ENCODE measurements around the gene TMEM80. TPM values are rescaled to one million over a fixed set of nuclear protein-coding genes. Genes with fewer than 3 reads are reported as not detected.
"Not testable (repeated sequence)": the region's sequence is repeated elsewhere in the genome, so short reads cannot be mapped to it uniquely, and the experiment has no call there.

The TMEM80 gene
- total RNA-seq, 1 donor from 2014 or later, result 1.3 TPM

DNA sequence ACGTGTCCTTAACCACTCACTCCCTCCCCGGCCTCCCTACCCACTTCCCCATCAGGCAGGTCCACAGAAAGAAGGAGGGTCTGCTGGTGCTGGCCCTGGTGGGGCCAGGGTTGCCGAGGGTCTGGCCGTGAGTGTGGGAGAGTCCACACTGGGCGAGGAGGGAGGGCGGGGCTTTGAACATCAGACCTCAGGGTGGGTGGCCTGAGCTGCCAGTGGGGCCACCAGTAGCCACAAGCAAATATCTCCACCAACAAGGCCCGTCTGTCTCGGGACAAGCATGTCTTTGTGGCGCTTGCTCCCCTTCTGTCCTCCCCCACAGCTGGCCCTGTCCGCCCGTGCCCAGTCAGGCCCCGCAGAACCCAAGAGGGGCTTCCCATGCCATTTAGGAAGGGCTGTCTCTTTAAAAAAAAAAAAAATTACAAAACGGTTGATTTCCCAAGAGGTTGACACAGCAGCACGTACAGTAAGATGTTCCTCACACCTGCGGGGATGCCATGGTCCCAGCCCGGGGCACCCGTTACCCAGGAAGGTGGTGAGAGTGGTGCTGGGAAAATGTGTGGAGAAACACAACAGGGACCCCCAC is 34.0 kb downstream of the TMEM80 start:
- DNase-seq (ENCODE audit: low spot score in 2 of 2), result no peak
- H3K36me3 ChIP-seq, result peaks cover 0 to 4% of the 10 kb centered on the region in 2 donors
- H3K9me3 ChIP-seq, result no peaks in the 10 kb centered on the region
- intact Hi-C loops (cut with DNase I), result loop anchor here (2.0 to 5.0 kb wide), 3 partner anchors 47 to 175 kb away; partner anchors contain the start of genes GATD1 and IRF7
- H3K4me1 ChIP-seq, result peaks cover 17 to 34% of the 10 kb centered on the region in 2 donors
- TF ChIP-seq, protein P1, sequence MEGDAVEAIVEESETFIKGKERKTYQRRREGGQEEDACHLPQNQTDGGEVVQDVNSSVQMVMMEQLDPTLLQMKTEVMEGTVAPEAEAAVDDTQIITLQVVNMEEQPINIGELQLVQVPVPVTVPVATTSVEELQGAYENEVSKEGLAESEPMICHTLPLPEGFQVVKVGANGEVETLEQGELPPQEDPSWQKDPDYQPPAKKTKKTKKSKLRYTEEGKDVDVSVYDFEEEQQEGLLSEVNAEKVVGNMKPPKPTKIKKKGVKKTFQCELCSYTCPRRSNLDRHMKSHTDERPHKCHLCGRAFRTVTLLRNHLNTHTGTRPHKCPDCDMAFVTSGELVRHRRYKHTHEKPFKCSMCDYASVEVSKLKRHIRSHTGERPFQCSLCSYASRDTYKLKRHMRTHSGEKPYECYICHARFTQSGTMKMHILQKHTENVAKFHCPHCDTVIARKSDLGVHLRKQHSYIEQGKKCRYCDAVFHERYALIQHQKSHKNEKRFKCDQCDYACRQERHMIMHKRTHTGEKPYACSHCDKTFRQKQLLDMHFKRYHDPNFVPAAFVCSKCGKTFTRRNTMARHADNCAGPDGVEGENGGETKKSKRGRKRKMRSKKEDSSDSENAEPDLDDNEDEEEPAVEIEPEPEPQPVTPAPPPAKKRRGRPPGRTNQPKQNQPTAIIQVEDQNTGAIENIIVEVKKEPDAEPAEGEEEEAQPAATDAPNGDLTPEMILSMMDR (IDR thresholded peaks at IDR 0.05), result no peak
- H3K27me3 ChIP-seq, result no peaks in the 10 kb centered on the region
- H3K4me3 ChIP-seq, result no peak overlapping the region
- peak overlapping the region; percentile 93 to 95 for H3K27ac ChIP-seq

- H3K27ac ChIP-seq, result no peak overlapping the region
- no peak overlapping the region for H3K4me3 ChIP-seq
- TF ChIP-seq, protein P1 (IDR thresholded peaks at IDR 0.05), result no peak
- intact Hi-C loops (cut with DNase I), result no loop called here
- peaks cover 6 to 12% of the 10 kb centered on the region in 2 donors for H3K4me1 ChIP-seq
- no peaks in the 10 kb centered on the region for H3K27me3 ChIP-seq
- H3K36me3 ChIP-seq, result no peaks in the 10 kb centered on the region
- H3K9me3 ChIP-seq, result no peaks in the 10 kb centered on the region
- no peak for DNase-seq (ENCODE audit: low spot score in 2 of 2)
These were observed 37.5 kb downstream of the TMEM80 start for GRCh38 chr11:733072-733471.

DNA sequence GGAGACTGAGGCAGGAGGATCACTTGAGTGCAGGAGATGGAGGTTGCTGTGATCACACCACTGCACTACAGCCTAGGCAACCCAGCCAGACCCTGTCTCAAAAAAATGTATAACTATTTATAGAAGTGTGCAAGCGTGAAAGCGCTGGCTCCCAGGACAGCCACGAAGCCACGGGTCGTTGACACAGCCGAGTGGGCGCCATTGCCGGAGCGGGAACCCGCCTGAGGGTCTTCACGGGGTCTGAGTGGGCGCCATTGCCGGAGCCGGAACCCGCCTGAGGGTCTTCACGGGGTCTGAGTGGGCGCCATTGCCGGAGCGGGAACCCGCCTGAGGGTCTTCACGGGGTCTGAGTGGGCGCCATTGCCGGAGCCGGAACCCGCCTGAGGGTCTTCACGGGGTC is 38.9 kb downstream of the TMEM80 start:
- H3K4me3 ChIP-seq; H3K4me1 ChIP-seq; H3K27me3 ChIP-seq; H3K9me3 ChIP-seq; DNase-seq (ENCODE audit: low spot score in 2 of 2); H3K36me3 ChIP-seq; H3K27ac ChIP-seq; intact Hi-C loops (cut with DNase I): not testable (repeated sequence)

GRCh38 chr11:737366-737765 is 41.8 kb downstream of the TMEM80 start:
- Histone ChIP-seq H3K4me1 (no peaks in the 10 kb centered on the region), H3K36me3 (no peaks in the 10 kb centered on the region), H3K27ac (no peak overlapping the region), H3K9me3 (no peaks in the 10 kb centered on the region), H3K4me3 (no peak overlapping the region), H3K27me3 (no peaks in the 10 kb centered on the region)
- intact Hi-C loops (cut with DNase I), result no loop called here
- no peak for DNase-seq (ENCODE audit: low spot score in 2 of 2)
- TF ChIP-seq, protein P1 (IDR thresholded peaks at IDR 0.05), result no peak

- H3K27me3 ChIP-seq; H3K4me1 ChIP-seq; H3K4me3 ChIP-seq; H3K36me3 ChIP-seq; intact Hi-C loops (cut with DNase I); DNase-seq (ENCODE audit: low spot score in 2 of 2); H3K27ac ChIP-seq; H3K9me3 ChIP-seq: not testable (repeated sequence)
These were observed 42.3 kb downstream of the TMEM80 start for GRCh38 chr11:737899-738298.

DNA sequence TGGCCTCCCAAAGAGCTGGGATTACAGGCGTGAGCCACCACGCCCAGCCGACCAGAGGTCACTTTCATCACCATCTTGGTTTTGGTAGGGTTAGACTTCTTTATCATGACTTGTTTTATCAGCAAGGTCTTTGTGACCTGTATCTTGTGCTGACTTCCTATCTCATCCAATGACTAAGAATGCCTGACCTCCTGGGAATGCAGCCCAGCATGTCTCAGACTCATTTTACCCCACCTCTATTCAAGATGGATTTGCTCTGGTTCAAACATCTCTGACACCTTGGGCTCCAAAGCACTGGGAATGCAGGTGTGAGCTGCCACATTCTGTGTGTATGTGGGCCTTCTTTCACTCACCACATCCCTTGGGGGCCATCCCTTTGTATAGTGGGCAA is 46.5 kb downstream of the TMEM80 start:
- intact Hi-C loops (cut with DNase I), result no loop called here
- Histone ChIP-seq H3K9me3 (no peaks in the 10 kb centered on the region), H3K4me3 (no peak overlapping the region), H3K4me1 (peaks cover 0 to 7% of the 10 kb centered on the region in 2 donors), H3K36me3 (no peaks in the 10 kb centered on the region), H3K27ac (no peak overlapping the region), H3K27me3 (no peaks in the 10 kb centered on the region)
- TF ChIP-seq, protein P1 (IDR thresholded peaks at IDR 0.05), result no peak
- no peak for DNase-seq (ENCODE audit: low spot score in 2 of 2)
